Spleen (tissue), 11 donors: Measurements from ENCODE around the gene CD226. TPM values are rescaled to one million over a fixed set of nuclear protein-coding genes. Genes with fewer than 3 reads are reported as not detected.

Source experiments
- DNase-seq: peaks from one replicate; pipeline ENCODE4 v3.0.0-alpha.2; 2020
- H3K27ac ChIP-seq, 8 donors: fragments of 200-600 bp; sonication (generic) in 7 of 8; 1 replicate in 4 of 8; 2 replicates in 4 of 8; pipeline versions ENCODE4 v1.5.0 to v1.8.0; 2016 to 2021; ENCODE audit warnings: inconsistent platforms in 4 of 8, mild to moderate bottlenecking in 4 of 8, moderate library complexity in 1 of 8
- H3K27me3 ChIP-seq, 7 donors: fragments of 200-600 bp; sonication (generic) in 6 of 7; replicated peaks in 1 of 7; 1 replicate in 4 of 7; 2 replicates in 3 of 7; pipeline versions ENCODE4 v1.5.0 to v1.8.0; 2016 to 2021; ENCODE audit warnings: inconsistent platforms in 3 of 7, mild to moderate bottlenecking in 1 of 7
- H3K36me3 ChIP-seq, 6 donors: fragments of 200-600 bp; sonication (generic) in 5 of 6; 1 replicate in 4 of 6; 2 replicates in 2 of 6; pipeline versions ENCODE4 v1.5.0 to v1.8.0; 2016 to 2021; ENCODE audit warnings: inconsistent platforms in 2 of 6
- H3K4me1 ChIP-seq, 6 donors: fragments of 200-600 bp; sonication (generic) in 5 of 6; 1 replicate in 3 of 6; 2 replicates in 3 of 6; pipeline versions ENCODE4 v1.5.0 to v1.8.0; 2016 to 2021; ENCODE audit warnings: inconsistent platforms in 3 of 6
- H3K4me3 ChIP-seq, 8 donors: fragments of 200-600 bp; sonication (generic) in 7 of 8; 1 replicate in 4 of 8; 2 replicates in 4 of 8; pipeline versions ENCODE4 v1.5.0 to v1.8.0; 2016 to 2021; ENCODE audit warnings: inconsistent platforms in 4 of 8, mild to moderate bottlenecking in 4 of 8, moderate library complexity in 2 of 8
- H3K9me3 ChIP-seq, 8 donors: fragments of 200-600 bp; sonication (generic) in 7 of 8; 1 replicate in 4 of 8; 2 replicates in 4 of 8; pipeline versions ENCODE4 v1.5.0 to v1.8.0; 2016 to 2021; ENCODE audit warnings: inconsistent platforms in 4 of 8
- POLR2A ChIP-seq, 3 donors: fragments of 450-650 bp; IDR thresholded peaks; one replicate each; pipeline ENCODE4 v1.5.1; 2017; ENCODE audit warnings: antibody characterized with exemption in 3 of 3, mild to moderate bottlenecking in 1 of 3
- POLR2AphosphoS5 ChIP-seq, 3 donors: sonication (generic); formaldehyde crosslinking; IDR thresholded peaks; one replicate each; pipeline ENCODE4 v1.5.1; 2017; ENCODE audit warnings: antibody characterized with exemption in 3 of 3
- WGBS, 5 donors: extraction: QIAGEN DNeasy Blood & Tissue Kit in 3 of 5; methylation state at CpG; one replicate each; pipeline versions ENCODE4 v1.1.5 to v1.1.7; 2013 to 2018; 5-methylcytosine and 5-hydroxymethylcytosine counted together
- intact Hi-C: fragments of 100-400 bp; cut with DNase I; formaldehyde crosslinking; loops from one replicate; pipeline ENCODE4 v1.15.0; 2023; ENCODE audit warnings: low total_unique reads
- polyA plus RNA-seq, 3 donors: library from polyadenylated mRNA; stranded (reverse); fragments of 200-250 nt; gene quantifications; one replicate each; pipeline ENCODE4 v1.2.1, GENCODE V29; 2013
- total RNA-seq, 7 donors: library from RNA; depleted of rRNA in 3 of 7; stranded (reverse); fragments of >200 nt in 3 of 7; fragmentation: NEBNext Ultra II Directional in 4 of 7; extraction: Animal tissue kit (Norgen Biotek cat#: 25700) in 4 of 7; gene quantifications; one replicate each; pipeline versions ENCODE4 v1.1.0 to v1.2.1, GENCODE V29; 2016 to 2021
- TF ChIP-seq, protein P1 (sequence below), 11 experiments: fragments of 200-600 bp in 7 of 11; fragments of 450-650 bp in 4 of 11; sonication (generic) in 4 of 11; IDR thresholded peaks in 8 of 11; conservative IDR thresholded peaks in 3 of 11; 1 replicate in 7 of 11; 2 replicates in 4 of 11; pipeline versions ENCODE4 v1.4.0 to v1.8.0; 2016 to 2021; ENCODE audit warnings: antibody characterized with exemption in 11 of 11, inconsistent platforms in 4 of 11, mild to moderate bottlenecking in 1 of 11
- donor health status: healthy with polysubstance abuse.
- donor health status: DM: no; HTN: no; CAD: no; lungs with moderate emphysema.
- donor health status: DM: no; HTN: no; CAD: no.
- donor health status: Bipolar disorder and iron deficiency.
- donor health status: healthy.
- donor health status: DM: no; HTN: no; CAD: no.
- donor health status: DM: yes; HTN: yes; CAD: no.

The CD226 gene
- total and polyA plus RNA-seq, 10 donors, result 0.91 to 51.4 (median 31.7) TPM

DNA sequence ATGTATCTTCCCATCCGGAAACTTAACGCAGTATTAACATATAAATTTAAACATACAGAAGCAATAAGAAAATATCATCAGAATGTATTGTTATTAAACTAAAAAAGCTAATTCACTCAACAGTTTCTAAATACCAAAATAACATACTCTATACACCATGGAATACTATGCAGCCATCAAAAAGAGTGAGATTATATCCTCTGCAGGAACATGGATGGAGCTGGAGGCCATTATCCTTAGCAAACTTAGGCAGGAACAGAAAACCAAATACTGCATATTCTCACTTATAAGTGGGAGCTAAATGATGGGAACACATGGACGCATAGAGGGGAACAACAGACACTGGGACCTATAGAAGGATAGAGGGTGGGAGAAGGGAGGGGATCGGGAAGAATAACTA, 127.1 kb downstream of the CD226 start:
- TF ChIP-seq POLR2A (IDR thresholded peaks at IDR 0.05), result no peak
- no peak for TF ChIP-seq POLR2AphosphoS5 (IDR thresholded peaks at IDR 0.05)
- TF ChIP-seq, protein P1, sequence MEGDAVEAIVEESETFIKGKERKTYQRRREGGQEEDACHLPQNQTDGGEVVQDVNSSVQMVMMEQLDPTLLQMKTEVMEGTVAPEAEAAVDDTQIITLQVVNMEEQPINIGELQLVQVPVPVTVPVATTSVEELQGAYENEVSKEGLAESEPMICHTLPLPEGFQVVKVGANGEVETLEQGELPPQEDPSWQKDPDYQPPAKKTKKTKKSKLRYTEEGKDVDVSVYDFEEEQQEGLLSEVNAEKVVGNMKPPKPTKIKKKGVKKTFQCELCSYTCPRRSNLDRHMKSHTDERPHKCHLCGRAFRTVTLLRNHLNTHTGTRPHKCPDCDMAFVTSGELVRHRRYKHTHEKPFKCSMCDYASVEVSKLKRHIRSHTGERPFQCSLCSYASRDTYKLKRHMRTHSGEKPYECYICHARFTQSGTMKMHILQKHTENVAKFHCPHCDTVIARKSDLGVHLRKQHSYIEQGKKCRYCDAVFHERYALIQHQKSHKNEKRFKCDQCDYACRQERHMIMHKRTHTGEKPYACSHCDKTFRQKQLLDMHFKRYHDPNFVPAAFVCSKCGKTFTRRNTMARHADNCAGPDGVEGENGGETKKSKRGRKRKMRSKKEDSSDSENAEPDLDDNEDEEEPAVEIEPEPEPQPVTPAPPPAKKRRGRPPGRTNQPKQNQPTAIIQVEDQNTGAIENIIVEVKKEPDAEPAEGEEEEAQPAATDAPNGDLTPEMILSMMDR (IDR thresholded peaks at IDR 0.05 in 8 of 11, conservative IDR thresholded peaks at IDR 0.05 in 3 of 11), result no peak
- Histone ChIP-seq H3K27me3 (no peaks in the 10 kb centered on the region), H3K27ac (no peak overlapping the region), H3K4me3 (no peak overlapping the region), H3K9me3 (peaks cover 0 to 21% (median 5%) of the 10 kb centered on the region in 8 donors), H3K4me1 (no peaks in the 10 kb centered on the region), H3K36me3 (no peaks in the 10 kb centered on the region)
- no peak for DNase-seq
- intact Hi-C loops, result no loop called here
- 94 to 98% (median 97%) methylated on average over 4 of the region's 4 CpGs for WGBS, 5 donors

DNA sequence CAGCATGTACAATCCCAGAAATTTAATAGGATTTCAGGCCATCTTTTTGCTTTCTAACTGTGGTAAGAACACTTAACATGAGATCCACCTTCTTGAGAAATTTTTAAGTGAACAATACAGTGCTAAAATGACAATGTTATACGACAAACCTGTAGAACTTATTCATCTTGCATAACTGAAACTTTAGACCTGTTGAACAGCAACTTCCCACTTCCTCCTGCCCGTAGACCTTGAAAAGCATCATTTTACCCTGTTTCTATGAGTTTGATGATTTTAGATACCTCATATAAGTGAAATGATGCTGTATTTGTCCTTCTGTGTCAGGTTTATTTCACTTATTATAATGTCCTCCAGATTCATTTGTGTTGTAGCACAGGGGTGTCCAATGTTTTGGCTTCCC, 128.2 kb downstream of the CD226 start:
- Histone ChIP-seq H3K27ac (no peak overlapping the region), H3K27me3 (no peaks in the 10 kb centered on the region), H3K9me3 (peaks cover 0 to 21% (median 5%) of the 10 kb centered on the region in 8 donors), H3K4me1 (no peaks in the 10 kb centered on the region), H3K36me3 (no peaks in the 10 kb centered on the region), H3K4me3 (no peak overlapping the region)
- WGBS, 5 donors, result 55 to 86% (median 58%) methylated on average over 2 of the region's 2 CpGs
- no peak for DNase-seq
- intact Hi-C loops, result no loop called here
- TF ChIP-seq POLR2A (IDR thresholded peaks at IDR 0.05) (no peak), POLR2AphosphoS5 (IDR thresholded peaks at IDR 0.05) (no peak)
- TF ChIP-seq, protein P1 (IDR thresholded peaks at IDR 0.05 in 8 of 11, conservative IDR thresholded peaks at IDR 0.05 in 3 of 11), result no peak

DNA sequence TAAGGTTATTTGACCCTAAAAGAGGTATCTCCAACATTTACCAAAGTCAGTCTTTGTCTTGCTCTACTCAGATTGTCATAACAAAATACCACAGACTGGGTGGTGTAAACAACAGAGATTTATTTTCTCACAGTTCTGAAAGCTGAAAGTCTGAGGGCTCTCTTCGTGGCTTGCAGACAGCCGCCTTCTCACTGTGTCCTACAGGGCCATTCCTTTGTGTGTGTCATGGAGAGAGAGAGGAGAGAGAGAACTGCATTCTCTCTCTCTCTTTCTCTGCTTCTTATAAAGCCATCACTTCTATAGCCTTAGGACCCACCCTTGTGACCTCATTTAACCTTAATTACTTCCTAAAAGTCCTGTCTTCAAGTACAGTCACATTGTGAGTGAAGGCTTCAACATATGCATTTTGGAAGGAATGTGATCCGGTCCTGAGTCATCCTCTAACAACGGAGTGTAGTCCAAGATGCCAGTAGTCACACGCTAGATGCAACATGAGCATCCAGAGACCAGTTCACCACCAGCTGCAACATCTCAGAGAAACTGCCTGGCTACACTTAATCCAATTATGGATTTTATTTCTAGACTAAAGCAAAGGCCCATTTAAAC, 130.2 kb downstream of the CD226 start:
- 76 to 87% (median 79%) methylated on average over 5 of the region's 5 CpGs for WGBS, 5 donors
- no peak for TF ChIP-seq POLR2A (IDR thresholded peaks at IDR 0.05)
- TF ChIP-seq, protein P1 (IDR thresholded peaks at IDR 0.05 in 8 of 11, conservative IDR thresholded peaks at IDR 0.05 in 3 of 11), result no peak
- no peak for TF ChIP-seq POLR2AphosphoS5 (IDR thresholded peaks at IDR 0.05)
- H3K27ac ChIP-seq, result no peak overlapping the region
- H3K9me3 ChIP-seq, result peaks cover 0 to 18% (median 4%) of the 10 kb centered on the region in 8 donors
- intact Hi-C loops, result no loop called here
- H3K4me3 ChIP-seq, result no peak overlapping the region
- H3K36me3 ChIP-seq, result no peaks in the 10 kb centered on the region
- no peaks in the 10 kb centered on the region for H3K27me3 ChIP-seq
- no peaks in the 10 kb centered on the region for H3K4me1 ChIP-seq
- no peak for DNase-seq

DNA sequence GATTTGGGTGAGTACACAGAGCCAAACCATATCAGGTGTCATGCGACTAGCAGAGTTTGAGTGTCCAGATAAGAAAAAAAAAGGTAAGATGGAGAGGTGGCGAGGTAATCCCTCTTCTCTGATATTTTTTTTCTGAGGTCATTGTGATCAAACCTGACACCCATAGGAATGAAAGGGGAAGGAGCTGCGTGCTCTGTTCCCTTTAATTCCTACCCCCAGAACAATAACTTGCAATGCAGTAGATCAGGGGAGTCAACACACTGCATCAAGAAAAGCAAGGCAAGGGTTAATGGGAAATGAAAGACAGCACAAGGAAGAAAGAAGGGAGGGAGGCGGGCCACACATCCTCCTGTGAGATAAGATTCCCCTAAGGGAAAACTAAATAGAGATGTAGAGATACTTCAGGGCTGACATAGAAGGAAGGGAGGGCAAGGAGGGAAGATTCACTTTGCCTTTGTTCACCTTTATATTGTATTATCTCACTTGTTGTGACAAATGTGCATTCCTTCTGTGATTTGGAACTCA, 132.8 kb downstream of the CD226 start:
- H3K4me1 ChIP-seq, result no peaks in the 10 kb centered on the region
- no peak overlapping the region for H3K27ac ChIP-seq
- intact Hi-C loops, result no loop called here
- 83 to 89% (median 87%) methylated on average over 4 of the region's 4 CpGs for WGBS, 5 donors
- peaks cover 0 to 3% (median 0%) of the 10 kb centered on the region in 8 donors for H3K9me3 ChIP-seq
- no peaks in the 10 kb centered on the region for H3K27me3 ChIP-seq
- H3K4me3 ChIP-seq, result no peak overlapping the region
- H3K36me3 ChIP-seq, result no peaks in the 10 kb centered on the region
- TF ChIP-seq, protein P1 (IDR thresholded peaks at IDR 0.05 in 8 of 11, conservative IDR thresholded peaks at IDR 0.05 in 3 of 11), result no peak
- TF ChIP-seq POLR2A (IDR thresholded peaks at IDR 0.05) (no peak), POLR2AphosphoS5 (IDR thresholded peaks at IDR 0.05) (no peak)
- DNase-seq, result no peak
